Islet precursor cell (in vitro differentiated cells): ENCODE data around the gene SAMM50.

ENCODE experiments used
- DNase-seq: peaks from one replicate; pipeline ENCODE4 v3.0.0-alpha.2; 2018

Gene SAMM50

GRCh38 chr22:43955040-43955882 lies at the start of gene SAMM50:
Gene SAMM50 (plus strand): TSS chr22:43955442. CDS start chr22:43955578, 136 bp downstream.
- DNase-seq, result peak; percentile 94

GRCh38 chr22:43905681-43906080 lies 49.6 kb upstream of the SAMM50 start:
- no peak for DNase-seq

- DNase-seq, result no peak
These were observed 45.5 kb upstream of the SAMM50 start for GRCh38 chr22:43909708-43910107.

GRCh38 chr22:43910178-43910695 lies 45.0 kb upstream of the SAMM50 start:
- DNase-seq, result no peak

GRCh38 chr22:43911351-43911750 lies 43.9 kb upstream of the SAMM50 start:
- peak; percentile 68 for DNase-seq

GRCh38 chr22:43917521-43917920 lies 37.7 kb upstream of the SAMM50 start:
- no peak for DNase-seq

GRCh38 chr22:43919106-43919973 lies 35.9 kb upstream of the SAMM50 start:
- DNase-seq, result no peak

GRCh38 chr22:43921370-43921769 lies 33.9 kb upstream of the SAMM50 start:
- DNase-seq, result peak; percentile 76

GRCh38 chr22:43922123-43922522 lies 33.1 kb upstream of the SAMM50 start:
- no peak for DNase-seq

- DNase-seq, result no peak
These were observed 32.1 kb upstream of the SAMM50 start for GRCh38 chr22:43923191-43923590.

GRCh38 chr22:43923631-43924464 lies 31.4 kb upstream of the SAMM50 start, which contains the start of gene PNPLA3:
Gene PNPLA3 (plus strand): TSS chr22:43923805. CDS start chr22:43923912, 107 bp downstream.
- DNase-seq, result peak; percentile 98

- no peak for DNase-seq
These were observed 30.4 kb upstream of the SAMM50 start for GRCh38 chr22:43924877-43925276.

- DNase-seq, result peak; percentile 90
These were observed 29.6 kb upstream of the SAMM50 start for GRCh38 chr22:43925433-43926348.

- no peak for DNase-seq
These were observed 28.9 kb upstream of the SAMM50 start for GRCh38 chr22:43926349-43926710.

GRCh38 chr22:43928468-43928867 lies 26.8 kb upstream of the SAMM50 start:
- DNase-seq, result no peak

GRCh38 chr22:43928908-43929307 lies 26.3 kb upstream of the SAMM50 start:
- no peak for DNase-seq

- no peak for DNase-seq
These were observed 23.5 kb upstream of the SAMM50 start for GRCh38 chr22:43931771-43932170.

- DNase-seq, result no peak
These were observed 13.8 kb upstream of the SAMM50 start for GRCh38 chr22:43941449-43941848.

GRCh38 chr22:43944670-43945430 lies 10.4 kb upstream of the SAMM50 start:
- no peak for DNase-seq

GRCh38 chr22:43945632-43946383 lies 9.4 kb upstream of the SAMM50 start:
- DNase-seq, result peak; percentile 88
